DND-41 (cell line): ENCODE results near the gene PSMB11.

ENCODE experiments used
- EZH2 ChIP-seq: IDR thresholded peaks from 3 replicates; pipeline ENCODE4 v1.6.1; 2012; ENCODE audit warnings: borderline replicate concordance, low read depth, mild to moderate bottlenecking, moderate library complexity, low read length, inconsistent platforms; ENCODE audit not compliant: severe bottlenecking
- TF ChIP-seq, protein P1 (sequence below): IDR thresholded peaks from 2 replicates; pipeline ENCODE4 v1.5.1; 2012; ENCODE audit warnings: borderline replicate concordance, low read length, moderate library complexity, mild to moderate bottlenecking; ENCODE audit not compliant: poor library complexity, severe bottlenecking; ENCODE audit errors: extremely low read depth

- TF ChIP-seq, protein P1, sequence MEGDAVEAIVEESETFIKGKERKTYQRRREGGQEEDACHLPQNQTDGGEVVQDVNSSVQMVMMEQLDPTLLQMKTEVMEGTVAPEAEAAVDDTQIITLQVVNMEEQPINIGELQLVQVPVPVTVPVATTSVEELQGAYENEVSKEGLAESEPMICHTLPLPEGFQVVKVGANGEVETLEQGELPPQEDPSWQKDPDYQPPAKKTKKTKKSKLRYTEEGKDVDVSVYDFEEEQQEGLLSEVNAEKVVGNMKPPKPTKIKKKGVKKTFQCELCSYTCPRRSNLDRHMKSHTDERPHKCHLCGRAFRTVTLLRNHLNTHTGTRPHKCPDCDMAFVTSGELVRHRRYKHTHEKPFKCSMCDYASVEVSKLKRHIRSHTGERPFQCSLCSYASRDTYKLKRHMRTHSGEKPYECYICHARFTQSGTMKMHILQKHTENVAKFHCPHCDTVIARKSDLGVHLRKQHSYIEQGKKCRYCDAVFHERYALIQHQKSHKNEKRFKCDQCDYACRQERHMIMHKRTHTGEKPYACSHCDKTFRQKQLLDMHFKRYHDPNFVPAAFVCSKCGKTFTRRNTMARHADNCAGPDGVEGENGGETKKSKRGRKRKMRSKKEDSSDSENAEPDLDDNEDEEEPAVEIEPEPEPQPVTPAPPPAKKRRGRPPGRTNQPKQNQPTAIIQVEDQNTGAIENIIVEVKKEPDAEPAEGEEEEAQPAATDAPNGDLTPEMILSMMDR: no peak
- TF ChIP-seq EZH2: no peak
These were observed 2.8 kb downstream of the PSMB11 start for GRCh38 chr14:23044840-23045239.
